NCI-H2081 (cell line): ENCODE measurements around the gene PLEKHO1.
A peak's percentile ranks its signal among the peaks of the same experiment; 100 is the strongest.
"Not testable (repeated sequence)": the region's sequence is repeated elsewhere in the genome, so short reads cannot be mapped to it uniquely, and the experiment has no call there.

ENCODE experiments used
- DNase-seq, 2 experiments: peaks; one replicate each; lab custom pipeline; 2025; lab: John Stamatoyannopoulos, UW

Gene PLEKHO1

GRCh38 chr1:150149271-150150132 lies at the start of gene PLEKHO1:
Gene PLEKHO1, plus strand, starts transcription at chr1:150149916. Its CDS starts 342 bp downstream, at chr1:150150258.
- peak; percentile 87 to 89 for DNase-seq

GRCh38 chr1:150102986-150103385 lies 46.7 kb upstream of the PLEKHO1 start:
- peak in 1 of 2 experiments; percentile 46 for DNase-seq

GRCh38 chr1:150106341-150106740 lies 43.4 kb upstream of the PLEKHO1 start:
- DNase-seq, result no peak

- no peak for DNase-seq
Observed at GRCh38 chr1:150109586-150109985, 40.1 kb upstream of the PLEKHO1 start.

- DNase-seq, result no peak
Observed at GRCh38 chr1:150110116-150110515, 39.6 kb upstream of the PLEKHO1 start.

GRCh38 chr1:150111670-150112069 lies 38.0 kb upstream of the PLEKHO1 start:
- no peak for DNase-seq

GRCh38 chr1:150115121-150115520 lies 34.6 kb upstream of the PLEKHO1 start:
- no peak for DNase-seq

DNA sequence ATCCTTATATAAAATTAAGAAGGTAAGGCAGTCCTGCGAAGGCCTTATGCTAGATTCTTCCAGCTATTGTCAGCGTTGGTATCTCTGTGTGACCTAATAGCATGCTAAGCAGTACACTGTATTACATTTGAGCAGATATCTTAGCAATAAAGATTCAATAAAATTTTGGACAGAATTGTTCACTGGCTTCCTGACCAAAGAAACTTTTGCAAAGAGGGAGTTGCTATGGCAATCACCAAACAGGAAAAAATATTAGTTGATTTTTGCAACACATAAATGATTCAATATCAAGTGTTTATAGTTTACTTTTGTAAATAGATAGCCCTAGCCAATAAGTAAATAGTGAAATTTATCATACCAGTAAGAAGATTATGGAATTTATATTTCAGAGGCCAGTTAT lies 31.0 kb upstream of the PLEKHO1 start:
- no peak for DNase-seq

DNA sequence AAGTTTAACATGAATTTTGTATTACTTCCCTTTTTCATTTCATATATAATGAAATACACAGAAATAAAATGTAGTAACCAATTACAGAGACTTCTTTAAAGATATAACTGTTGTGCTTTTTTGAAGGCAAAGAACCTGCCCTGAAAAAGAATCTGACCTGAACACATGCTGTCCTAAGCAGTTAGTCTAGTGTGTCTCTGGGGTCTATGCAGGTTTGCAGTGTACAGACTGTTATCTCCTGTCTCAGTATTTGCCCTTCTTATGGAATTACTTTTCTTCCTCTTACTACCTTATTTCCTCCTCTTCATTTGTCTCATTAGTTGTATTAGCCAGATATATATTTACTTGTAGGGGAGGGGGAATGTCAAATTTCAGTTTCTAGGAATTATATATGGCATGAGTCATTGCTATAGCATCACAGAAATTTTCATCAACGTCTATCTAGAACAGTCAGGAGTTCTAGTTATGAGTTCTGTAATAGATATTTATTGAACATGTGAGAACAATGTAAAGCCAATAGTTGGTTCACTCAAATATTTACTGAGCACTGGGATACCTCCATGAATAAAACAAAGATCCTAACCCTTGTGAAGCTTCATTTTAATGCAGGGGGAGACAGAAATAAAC lies 28.4 kb upstream of the PLEKHO1 start:
- no peak for DNase-seq

GRCh38 chr1:150126811-150127210 lies 22.9 kb upstream of the PLEKHO1 start:
- no peak for DNase-seq

- no peak for DNase-seq
Observed at GRCh38 chr1:150127464-150127863, 22.3 kb upstream of the PLEKHO1 start.

DNA sequence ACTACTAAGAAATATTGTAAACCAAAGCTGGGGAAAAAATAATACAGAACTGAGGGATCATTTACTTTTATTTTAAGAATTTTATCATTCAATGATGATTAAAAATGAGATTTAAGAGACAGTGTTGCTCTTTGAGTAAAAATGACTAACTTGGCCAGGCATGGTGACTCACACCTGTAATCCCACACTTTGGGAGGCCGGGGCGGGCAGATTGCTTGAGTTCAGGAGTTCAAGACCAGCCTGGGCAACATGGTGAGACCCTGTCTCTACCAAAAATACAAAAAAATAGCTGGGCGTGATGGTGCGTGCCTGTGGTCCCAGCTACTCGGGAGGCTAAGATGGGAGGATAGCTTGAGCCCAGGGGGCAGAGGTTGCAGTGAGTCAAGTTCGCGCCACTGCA lies 21.8 kb upstream of the PLEKHO1 start:
- no peak for DNase-seq

DNA sequence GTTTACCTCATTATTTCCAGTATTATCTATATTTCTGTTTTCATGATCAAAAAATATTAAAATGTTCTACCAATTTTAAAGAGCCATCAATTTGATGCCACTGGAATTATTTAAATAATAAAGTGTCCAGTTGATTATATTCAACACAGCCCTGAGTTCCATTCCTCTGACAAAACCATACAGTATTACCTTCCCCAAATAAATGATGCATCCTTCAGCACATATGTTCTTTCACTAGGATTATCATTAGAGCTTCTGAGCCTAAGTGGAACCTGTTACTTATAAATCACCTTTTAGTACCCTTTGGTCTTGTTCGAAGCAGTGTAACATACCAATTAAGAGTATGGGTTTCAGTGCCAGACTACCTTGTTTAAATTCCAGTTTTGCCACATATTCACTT lies 17.3 kb upstream of the PLEKHO1 start:
- no peak for DNase-seq

GRCh38 chr1:150134537-150134936 lies 15.2 kb upstream of the PLEKHO1 start:
- DNase-seq, result no peak

- DNase-seq, result not testable (repeated sequence)
Observed at GRCh38 chr1:150135400-150135799, 14.3 kb upstream of the PLEKHO1 start.

- DNase-seq, result no peak
Observed at GRCh38 chr1:150138044-150138443, 11.7 kb upstream of the PLEKHO1 start.

- DNase-seq, result no peak
Observed at GRCh38 chr1:150141452-150141851, 8.3 kb upstream of the PLEKHO1 start.

DNA sequence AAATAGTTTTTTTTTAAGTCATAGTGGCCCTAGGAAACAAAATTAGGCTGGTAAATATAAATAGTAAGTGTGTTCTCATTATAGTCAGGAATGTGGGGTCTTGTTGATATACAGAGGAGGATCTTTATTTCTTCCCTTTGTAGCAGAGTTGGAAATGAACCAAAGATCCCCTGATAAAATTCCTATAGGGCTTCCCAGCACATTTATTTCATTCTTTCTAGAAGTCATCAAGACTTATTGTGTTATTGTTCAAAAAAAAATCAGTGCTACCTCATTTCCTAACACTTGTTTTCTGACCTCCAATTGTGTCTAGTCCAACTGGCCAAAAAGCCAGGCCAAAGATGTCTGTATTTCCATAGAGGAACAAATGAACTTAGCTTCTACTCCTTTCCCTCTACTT lies 7.6 kb upstream of the PLEKHO1 start:
- DNase-seq, result no peak

- DNase-seq, result no peak
Observed at GRCh38 chr1:150144606-150145005, 5.1 kb upstream of the PLEKHO1 start.

GRCh38 chr1:150146016-150146415 lies 3.7 kb upstream of the PLEKHO1 start:
- DNase-seq, result not testable (repeated sequence)

- DNase-seq, result no peak
Observed at GRCh38 chr1:150146849-150147542, 2.7 kb upstream of the PLEKHO1 start.

- peak in 1 of 2 experiments; percentile 66 for DNase-seq
Observed at GRCh38 chr1:150148837-150149270, 862 bp upstream of the PLEKHO1 start.
